CD4-positive, alpha-beta T cell treated with Interleukin-21 for 1 hour (primary cell): ENCODE measurements around the gene GMIP.

Experiments used
- DNase-seq: peaks from one replicate; pipeline ENCODE4 v3.0.0-alpha.2; 2020

Gene GMIP

DNA sequence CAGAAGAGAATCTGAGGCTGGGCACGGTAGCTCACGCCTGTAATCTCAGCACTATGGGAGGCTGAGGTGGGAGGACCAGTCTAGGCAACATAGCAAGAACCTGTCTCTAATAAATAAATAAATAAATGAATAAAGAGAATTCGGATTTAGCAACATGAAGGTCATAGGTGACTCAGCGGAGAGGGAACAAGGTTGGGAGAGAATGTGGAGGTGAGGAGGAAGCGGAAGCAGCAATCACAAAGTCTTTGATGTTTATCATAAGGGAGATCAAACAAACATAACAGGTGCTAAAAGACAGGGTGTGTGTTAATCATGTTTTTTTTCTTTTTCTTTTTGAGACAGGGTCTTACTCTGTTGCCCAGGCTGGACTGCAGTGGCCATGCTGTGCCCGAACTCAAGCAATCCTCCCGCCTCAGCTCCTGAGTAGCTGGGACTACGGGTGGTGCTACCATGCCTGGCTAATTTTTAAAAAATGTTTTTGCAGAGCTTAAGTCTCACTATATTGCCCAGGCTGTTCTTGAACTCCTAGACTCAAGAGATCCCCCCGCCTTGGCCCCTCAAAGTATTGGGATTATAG is 41.2 kb downstream of the GMIP start:
- DNase-seq, result peak; percentile 75

DNA sequence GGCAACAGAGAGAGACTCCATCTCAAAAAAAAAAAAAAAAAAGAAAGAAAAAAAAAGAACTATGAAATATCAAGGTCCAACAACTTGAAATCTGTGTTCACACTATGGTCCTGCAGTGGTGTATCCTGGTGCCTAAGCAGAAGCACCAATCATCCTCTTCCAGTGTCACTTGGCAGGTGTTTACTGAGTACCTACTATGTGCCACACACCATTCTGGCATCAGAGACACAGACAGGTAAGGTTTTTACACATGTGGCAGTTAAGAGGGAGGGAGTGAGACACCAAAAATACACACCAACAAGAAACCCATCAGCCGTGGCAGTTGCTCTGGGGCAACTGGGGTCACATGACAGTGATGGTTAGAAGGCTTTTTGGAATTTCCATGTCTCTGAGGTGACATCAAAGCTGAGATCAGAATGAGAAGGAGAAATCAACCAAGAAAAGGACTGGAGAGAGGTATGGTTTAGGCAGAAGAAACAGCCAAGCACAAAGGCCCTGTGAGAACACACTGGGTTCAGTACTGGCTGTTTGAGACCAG is 42.6 kb downstream of the GMIP start:
- peak; percentile 55 for DNase-seq

DNA sequence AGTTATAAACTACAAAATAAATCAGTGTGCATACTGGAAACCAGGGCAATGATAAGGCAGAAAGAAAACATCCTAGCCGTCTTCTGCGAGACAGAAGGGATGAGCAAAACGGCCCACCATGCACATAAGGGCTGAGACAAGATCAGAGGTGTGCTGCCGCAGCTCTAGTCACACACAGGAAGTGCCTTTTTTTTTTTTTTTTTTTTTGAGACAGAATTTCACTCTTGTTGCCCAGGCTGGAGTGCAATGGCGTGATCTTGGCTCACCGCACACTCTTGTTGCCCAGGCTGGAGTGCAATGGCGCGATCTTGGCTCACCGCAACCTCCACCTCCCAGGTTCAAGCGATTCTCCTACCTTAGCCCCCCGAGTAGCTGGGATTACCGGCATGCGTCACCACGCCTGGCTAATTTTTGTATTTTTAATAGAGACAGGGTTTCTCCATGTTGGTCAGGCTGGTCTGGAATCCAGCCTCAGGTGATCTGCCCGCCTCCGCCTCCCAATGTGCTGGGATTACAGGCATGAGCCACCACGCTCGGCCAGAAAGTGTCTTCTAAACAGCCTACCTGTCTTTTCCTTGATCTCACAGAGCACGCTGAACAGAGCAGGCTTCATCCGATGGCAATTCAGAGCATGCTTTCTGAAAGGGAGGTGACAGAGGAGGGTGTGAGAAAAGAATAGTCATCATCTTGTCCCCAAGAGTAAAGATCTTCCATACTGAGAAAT is 44.6 kb downstream of the GMIP start:
- DNase-seq, result peak; percentile 81

DNA sequence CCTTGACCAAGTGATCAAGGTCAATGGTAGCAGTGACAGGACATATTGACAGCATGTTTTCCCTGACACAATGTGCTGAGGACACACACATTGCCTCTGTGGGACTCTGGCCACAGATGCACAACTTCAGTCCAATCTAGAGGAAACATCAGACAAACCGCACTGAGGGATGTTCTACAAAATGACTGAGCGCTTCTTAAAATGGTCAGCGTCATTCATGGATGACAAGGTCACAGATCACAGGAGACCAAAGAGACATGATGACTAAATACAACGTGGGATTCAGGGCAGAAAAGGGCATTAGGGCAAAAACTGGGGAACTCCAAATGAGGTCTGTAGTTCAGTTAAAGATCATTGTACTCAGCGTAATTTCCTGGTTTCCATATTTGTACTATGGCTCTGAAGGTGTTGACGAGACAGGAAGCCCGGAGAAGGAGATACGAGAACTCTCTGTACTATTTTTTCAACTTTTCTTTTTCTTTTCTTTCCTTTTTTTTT is 45.6 kb downstream of the GMIP start:
- peak; percentile 94 for DNase-seq

DNA sequence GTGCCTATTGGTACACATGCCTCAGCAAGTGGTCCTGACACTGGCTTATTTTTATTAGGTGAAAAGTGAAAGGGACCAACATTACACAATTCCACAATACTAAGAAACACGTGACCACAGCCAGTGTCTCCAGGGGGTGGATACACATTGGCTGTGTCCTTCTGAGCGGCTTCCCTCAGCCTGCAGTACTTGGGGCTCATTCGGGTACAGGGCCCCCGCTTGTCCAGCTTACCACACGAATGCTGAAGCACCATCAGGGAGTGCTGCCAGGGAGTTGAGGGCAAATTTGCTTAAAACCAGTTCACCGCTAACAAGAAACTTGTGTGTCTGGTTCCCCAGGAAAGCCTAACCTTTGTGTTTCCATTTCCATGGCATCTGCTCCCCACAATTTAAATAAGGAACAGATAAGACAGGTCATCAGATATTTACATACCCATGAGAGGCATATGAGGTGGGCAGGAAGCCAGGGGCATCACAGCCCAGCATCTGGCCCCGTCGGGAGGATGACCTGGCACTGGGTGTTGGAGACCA is 48.2 kb downstream of the GMIP start:
- DNase-seq, result no peak

DNA sequence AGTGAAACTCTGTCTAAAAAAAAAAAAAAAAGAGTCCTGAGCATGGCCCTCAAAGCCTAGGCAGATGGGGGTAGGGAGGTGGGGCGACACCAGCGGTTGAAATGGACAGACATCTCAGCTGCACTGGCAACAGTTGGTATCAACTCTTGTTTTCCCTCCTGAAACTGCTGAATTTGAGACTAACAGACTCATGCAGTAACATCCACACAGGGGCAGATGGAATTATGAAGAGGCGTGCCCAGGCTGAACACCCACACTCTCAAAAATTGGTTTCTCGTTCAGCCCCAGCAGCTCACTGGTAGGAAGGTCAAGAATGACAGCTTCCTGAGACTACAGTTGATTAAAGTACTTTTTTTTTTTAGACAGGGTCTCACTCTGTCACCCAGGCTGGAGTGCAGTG is 49.1 kb downstream of the GMIP start:
- DNase-seq, result no peak

DNA sequence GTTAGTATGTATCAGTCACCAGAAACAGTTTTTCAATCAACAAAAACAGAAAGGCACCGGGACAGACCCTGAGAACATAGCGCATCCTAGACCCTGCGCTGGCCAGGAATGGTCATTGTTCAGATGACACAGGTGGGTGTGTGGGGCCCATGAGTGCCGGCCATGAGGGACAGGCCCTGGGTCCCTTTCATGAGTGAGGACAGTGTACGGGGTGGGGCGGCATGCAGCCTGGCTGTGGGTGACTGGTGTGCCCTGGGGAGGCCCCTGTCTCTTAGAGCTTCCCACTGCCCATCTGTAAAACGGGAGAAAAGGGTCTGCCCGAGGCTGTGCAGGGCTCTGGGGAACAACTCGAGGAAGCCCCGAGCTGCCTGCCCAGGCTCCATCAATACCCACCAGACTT is 50.8 kb downstream of the GMIP start:
- no peak for DNase-seq

DNA sequence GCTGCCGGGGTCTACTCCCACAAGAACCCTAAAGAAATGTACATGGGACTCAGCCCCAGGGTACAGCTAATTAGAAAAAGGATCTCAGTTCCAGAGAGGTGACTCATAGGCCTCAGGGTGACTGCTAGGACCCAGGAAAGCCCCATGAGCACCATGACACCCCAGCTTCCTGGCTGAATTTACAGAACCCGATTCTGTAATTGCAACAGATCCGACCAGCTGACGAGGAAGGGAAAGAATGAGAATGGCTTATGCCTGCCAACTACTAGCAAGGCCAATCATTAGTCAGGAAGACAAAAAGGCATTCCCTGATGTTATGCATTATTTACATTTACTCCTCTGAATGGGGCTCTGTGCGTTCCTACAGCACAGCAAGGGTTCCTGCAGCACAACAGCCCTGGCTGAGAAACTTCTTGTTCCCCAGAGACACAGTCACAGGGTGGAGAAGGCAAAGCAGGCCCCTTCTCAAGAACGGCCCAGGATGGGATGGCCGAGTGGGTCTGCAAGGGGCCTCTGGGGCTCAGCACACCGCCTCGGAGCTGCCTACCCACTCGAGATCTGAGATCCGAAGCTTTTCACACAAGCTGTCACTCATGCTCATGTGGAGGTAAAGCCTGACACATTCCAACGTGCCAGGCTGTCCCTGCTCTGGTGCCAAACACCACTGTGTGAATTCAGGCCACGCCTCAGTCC is 52.2 kb downstream of the GMIP start:
- peak; percentile 84 for DNase-seq

DNA sequence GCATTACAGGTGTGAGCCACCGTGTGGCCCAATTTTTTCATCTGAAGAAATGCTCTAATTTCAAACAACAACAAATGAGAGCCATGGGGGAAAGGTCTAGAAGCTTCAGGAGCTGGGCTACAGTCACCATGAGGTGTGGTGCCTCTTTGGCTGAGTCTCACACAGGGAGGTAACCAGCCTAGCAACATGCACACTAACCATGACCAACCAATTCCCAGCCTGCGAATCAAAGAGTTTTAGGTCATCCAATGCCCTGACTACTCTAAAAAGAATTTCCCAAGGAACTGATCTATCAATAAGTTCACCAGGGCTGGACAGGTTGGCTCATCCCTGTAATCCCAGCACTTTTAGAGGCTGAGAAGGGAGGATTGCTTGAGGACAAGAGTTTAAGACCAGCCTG is 54.9 kb downstream of the GMIP start:
- no peak for DNase-seq

DNA sequence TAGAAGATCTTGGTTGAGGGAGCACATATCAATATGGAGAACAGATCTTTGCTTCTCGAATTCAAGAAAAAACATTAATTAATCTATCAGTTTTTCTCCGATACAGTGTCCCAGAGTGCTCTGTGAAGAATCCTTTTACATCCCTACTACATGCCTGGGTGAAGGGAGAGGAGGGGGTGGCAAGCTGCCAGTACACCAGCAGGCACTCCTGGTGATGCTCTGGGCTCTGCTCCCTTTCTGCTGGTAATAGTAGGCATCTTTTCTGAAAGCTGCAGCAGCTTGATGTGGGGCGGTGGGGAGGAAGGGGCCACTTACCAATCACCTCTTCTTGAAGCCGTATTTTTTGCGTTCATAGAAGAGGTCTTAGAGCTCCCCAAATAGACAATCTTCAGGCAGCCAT is 55.7 kb downstream of the GMIP start:
- DNase-seq, result no peak

DNA sequence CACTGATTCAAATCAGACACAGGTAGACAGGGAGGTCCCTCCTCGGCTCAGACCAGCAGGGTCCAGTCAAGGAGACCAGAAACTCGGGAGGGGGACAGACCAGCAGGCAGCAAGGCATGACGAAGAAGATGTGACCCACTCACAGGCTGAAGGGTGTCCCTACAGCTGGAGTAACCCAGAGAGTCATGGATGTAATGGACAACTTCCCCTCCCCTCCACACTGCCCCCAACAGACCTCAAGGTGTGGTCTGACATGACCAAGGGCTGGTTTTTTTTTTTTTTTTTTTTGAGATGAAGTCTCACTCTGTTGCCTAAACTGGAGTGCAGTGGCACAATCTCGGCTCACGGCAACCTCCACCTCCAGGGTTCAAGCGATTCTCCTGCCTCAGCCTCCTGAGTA is 59.1 kb downstream of the GMIP start:
- DNase-seq, result no peak

DNA sequence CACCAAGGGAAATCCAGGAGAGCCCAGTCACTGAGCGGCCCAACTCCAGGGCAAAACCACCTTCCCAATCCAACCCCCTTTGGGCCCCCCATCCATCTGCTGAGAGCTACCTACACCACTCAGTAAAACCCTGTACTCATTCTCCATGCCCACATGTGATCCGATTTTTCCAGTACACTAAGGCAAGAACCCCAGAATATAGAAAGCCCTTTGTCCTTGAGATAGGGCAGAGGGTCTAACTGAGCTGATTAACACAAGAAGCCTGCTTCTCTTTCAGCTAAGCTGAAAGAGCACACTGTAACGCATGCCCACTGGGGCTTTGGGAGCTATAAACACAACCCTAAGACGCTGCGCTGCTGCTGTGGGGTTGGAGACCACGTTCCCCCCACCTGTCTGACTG is 61.0 kb downstream of the GMIP start:
- no peak for DNase-seq

DNA sequence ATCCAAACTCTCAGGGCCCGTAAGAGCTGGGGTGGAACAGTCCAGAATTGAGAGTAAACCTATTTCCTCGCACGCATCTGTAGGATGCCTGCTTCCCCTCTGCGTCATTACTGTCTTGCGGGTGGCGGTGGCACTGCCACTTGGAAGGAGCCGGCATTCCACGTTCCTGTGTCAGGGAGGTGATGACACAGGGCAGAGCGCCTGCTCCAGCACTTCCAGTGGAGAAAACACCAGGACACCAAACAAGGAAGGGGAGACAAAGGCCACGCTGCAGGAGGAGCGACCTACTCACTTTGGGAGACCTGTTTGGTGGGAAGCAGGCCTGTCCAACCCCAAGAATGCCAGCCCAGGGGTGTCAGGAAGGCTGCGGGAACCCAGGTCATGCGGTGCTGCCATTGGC is 62.1 kb downstream of the GMIP start:
- DNase-seq, result no peak

DNA sequence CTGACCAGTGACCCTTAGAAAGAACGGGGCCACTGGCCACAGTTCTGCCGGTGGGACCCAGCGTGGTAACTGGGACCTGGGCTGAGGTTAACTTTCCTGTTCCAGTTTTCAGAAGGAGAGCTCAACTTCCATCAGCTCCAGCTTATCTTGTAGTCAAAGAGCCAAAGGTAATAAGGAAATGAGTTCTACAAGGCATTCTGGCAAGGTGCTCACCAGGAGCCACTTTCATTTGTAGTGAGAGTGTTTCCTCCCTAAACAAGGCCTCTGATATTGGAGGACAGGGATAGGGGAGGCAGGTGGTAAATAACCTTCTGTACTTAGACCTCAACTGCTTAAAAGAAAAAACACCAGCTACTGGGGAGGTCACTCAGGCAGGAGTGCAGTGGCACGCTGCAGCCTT is 63.0 kb downstream of the GMIP start:
- no peak for DNase-seq

DNA sequence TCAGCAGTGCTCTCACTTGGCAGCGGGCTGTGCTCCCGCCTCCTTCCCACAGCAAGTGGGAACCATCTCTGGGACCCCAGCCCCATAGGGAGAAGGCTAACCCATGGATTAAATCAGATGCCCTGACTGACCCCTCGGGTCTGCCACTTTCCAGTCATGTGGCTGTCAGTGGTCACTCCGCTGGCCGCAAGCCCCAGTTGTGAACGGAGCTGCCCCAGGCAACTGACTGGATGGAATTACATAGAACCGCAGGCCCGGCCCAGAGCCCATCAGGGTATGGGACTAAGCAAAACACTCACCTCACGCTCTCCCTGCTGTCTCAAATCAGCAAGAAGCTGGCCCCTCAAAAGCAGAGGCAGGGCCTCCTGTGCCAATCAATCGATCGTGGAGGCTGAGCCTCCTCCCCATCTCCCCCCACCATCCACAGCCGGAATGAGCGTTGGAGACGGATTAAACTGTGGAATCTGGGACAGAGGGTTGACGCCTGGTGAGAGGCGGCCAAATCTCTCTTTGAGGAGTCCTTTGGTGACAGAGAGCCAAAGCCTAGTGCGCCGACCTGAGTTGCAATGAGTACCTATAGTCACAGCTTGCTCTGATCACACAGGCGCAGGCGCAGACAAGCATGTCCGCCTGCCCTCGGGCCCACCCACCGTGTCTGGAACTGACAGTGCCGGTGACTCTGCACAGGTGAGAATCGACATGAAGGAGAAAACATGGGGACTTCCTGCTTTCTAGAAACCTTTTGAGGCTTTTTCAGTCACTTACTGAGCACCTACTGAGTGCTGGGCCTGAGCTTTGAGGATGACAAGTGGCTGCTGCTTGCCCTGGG is 63.7 kb downstream of the GMIP start:
- DNase-seq, result no peak
